Activated T-helper 2 cell treated with anti-CD3 and anti-CD28 coated beads, Interferon-gamma antibody, Interleukin-2, Interleukin-4, amounts not matched to agents 10 μg/mL and 5 μg/mL and 100 μg/mL, durations not matched to agents 14 hours and 24 hours and 36 hours (primary cell): ENCODE results near the gene KCNK13. TPM values are rescaled to one million over a fixed set of nuclear protein-coding genes. Genes with fewer than 3 reads are reported as not detected.
"Not testable (repeated sequence)": the region's sequence is repeated elsewhere in the genome, so short reads cannot be mapped to it uniquely, and the experiment has no call there.

ENCODE experiments used
- DNase-seq: peaks from one replicate; pipeline ENCODE4 v3.0.0; 2021; ENCODE audit warnings: low spot score
- H3K27ac Mint-ChIP-seq: one replicate; pipeline ENCODE4 v1.8.0; 2021; ENCODE audit warnings: mixed read lengths
- H3K27me3 Mint-ChIP-seq: one replicate; pipeline ENCODE4 v1.8.0; 2021; ENCODE audit warnings: low read depth, mixed read lengths
- H3K36me3 Mint-ChIP-seq: one replicate; pipeline ENCODE4 v1.8.0; 2021; ENCODE audit warnings: low read depth, mixed read lengths
- H3K4me1 Mint-ChIP-seq: one replicate; pipeline ENCODE4 v1.8.0; 2021; ENCODE audit warnings: low read depth, mixed read lengths
- H3K4me3 Mint-ChIP-seq: one replicate; pipeline ENCODE4 v1.8.0; 2021; ENCODE audit warnings: low read depth, mild to moderate bottlenecking, moderate library complexity, mixed read lengths
- H3K9me3 Mint-ChIP-seq: one replicate; pipeline ENCODE4 v1.8.0; 2021; ENCODE audit warnings: mixed read lengths
- intact Hi-C: fragments of 100-400 bp; cut with micrococcal nuclease; formaldehyde crosslinking; loops from one replicate; pipeline ENCODE4 v1.15.1; 2023
- total RNA-seq: library from RNA; stranded (reverse); gene quantifications from 2 replicates; pipeline ENCODE4 v1.2.3, GENCODE V29; 2022

The KCNK13 gene
- total RNA-seq, 1 donor from 2014 or later = not detected

DNA sequence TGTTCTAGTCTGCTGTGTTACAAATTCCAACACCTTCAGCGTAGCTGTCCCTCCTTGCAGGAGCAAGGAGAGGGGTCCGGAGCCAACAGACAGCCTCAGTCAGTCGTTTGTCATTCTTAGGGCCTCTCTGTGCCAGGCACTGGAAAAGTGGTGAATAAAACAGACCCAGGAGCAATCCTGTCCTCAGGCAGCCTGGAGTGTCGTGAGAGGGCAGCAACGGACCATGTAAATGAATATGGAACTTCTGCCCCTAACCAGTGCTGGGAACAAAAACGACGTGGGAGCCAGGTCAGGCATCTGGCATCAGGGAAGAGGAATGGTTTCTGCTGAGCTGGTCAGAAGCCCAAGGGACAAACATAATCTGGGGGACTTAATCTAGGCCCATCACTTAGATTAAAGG, 129.8 kb downstream of the KCNK13 start:
- DNase-seq = no peak
- intact Hi-C loops = no loop called here
- Mint-ChIP-seq H3K27ac (no peak overlapping the region), H3K9me3 (no peaks in the 10 kb centered on the region), H3K27me3 (peaks cover 3% of the 10 kb centered on the region), H3K36me3 (no peaks in the 10 kb centered on the region), H3K4me3 (no peak overlapping the region), H3K4me1 (no peaks in the 10 kb centered on the region)

DNA sequence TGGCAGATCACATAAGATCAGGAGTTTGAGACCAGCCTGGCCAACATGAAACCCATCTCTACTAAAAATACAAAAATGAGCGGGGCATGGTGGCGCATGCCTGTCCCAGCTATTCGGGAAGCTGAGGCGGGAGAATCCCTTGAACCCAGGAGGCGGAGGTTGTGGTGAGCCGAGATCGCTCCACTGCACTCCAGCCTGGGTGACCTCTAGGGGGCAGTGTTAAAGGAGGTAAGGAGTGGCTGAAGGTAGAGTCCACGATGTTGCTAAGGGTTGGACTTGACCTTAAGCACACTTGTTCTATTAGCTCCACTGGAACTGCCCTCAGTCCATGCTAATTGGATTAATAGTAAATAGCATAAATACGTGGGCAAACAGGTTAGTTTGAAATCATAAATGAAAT, 132.1 kb downstream of the KCNK13 start:
- Mint-ChIP-seq H3K4me1 (no peaks in the 10 kb centered on the region), H3K27me3 (peaks cover 7% of the 10 kb centered on the region), H3K27ac (no peak overlapping the region), H3K9me3 (no peaks in the 10 kb centered on the region), H3K36me3 (no peaks in the 10 kb centered on the region), H3K4me3 (no peak overlapping the region)
- DNase-seq = no peak
- intact Hi-C loops = no loop called here

- no peaks in the 10 kb centered on the region for H3K4me1 Mint-ChIP-seq
- H3K27me3 Mint-ChIP-seq = peaks cover 7% of the 10 kb centered on the region
- H3K4me3 Mint-ChIP-seq = no peak overlapping the region
- no peaks in the 10 kb centered on the region for H3K9me3 Mint-ChIP-seq
- H3K27ac Mint-ChIP-seq = no peak overlapping the region
- DNase-seq = no peak
- H3K36me3 Mint-ChIP-seq = no peaks in the 10 kb centered on the region
- intact Hi-C loops = no loop called here
These were observed 132.9 kb downstream of the KCNK13 start for GRCh38 chr14:90194706-90195105.

DNA sequence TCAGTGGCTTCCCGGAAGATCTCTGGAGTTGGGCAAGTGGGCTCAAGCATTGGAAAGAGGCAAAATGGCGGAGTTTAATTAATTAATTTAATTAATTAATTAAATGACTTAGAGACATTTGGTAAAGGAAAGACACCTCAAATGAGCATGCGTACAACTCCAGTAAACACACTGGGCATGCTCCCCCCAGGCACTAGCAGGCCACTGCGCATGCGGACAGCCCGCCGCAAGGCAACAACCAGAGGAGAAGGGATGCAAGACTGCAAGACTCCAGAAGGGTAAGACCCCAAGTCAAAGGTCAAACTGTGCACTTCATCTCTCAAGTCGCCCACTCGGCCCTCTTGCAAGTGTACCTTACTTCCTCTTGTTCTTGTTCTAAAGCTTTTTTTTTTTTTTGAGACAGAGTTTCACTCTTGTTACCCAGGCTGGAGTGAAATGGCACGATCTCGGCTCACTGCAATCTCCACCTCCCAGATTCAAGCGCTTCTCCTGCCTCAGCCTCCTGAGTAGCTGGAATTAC, 136.8 kb downstream of the KCNK13 start:
- no peak for DNase-seq
- Mint-ChIP-seq H3K27ac (no peak overlapping the region), H3K4me3 (no peak overlapping the region), H3K9me3 (no peaks in the 10 kb centered on the region), H3K4me1 (no peaks in the 10 kb centered on the region), H3K27me3 (peaks cover 7% of the 10 kb centered on the region), H3K36me3 (no peaks in the 10 kb centered on the region)
- intact Hi-C loops = no loop called here

- H3K27me3 Mint-ChIP-seq, intact Hi-C loops, H3K36me3 Mint-ChIP-seq: not testable (repeated sequence)
These were observed 138.8 kb downstream of the KCNK13 start for GRCh38 chr14:90200546-90200945.

GRCh38 chr14:90201344-90201743, 139.6 kb downstream of the KCNK13 start:
- Mint-ChIP-seq H3K36me3 (no peaks in the 10 kb centered on the region), H3K9me3 (no peaks in the 10 kb centered on the region), H3K4me3 (no peak overlapping the region), H3K4me1 (no peaks in the 10 kb centered on the region), H3K27ac (no peak overlapping the region), H3K27me3 (peaks cover 3% of the 10 kb centered on the region)
- DNase-seq = no peak
- intact Hi-C loops = no loop called here

More at GRCh38 chr14:90200546-90200945, 138.8 kb downstream of the KCNK13 start:
- DNase-seq, H3K4me3 Mint-ChIP-seq, H3K4me1 Mint-ChIP-seq, H3K27ac Mint-ChIP-seq, H3K9me3 Mint-ChIP-seq: not testable (repeated sequence)

DNA sequence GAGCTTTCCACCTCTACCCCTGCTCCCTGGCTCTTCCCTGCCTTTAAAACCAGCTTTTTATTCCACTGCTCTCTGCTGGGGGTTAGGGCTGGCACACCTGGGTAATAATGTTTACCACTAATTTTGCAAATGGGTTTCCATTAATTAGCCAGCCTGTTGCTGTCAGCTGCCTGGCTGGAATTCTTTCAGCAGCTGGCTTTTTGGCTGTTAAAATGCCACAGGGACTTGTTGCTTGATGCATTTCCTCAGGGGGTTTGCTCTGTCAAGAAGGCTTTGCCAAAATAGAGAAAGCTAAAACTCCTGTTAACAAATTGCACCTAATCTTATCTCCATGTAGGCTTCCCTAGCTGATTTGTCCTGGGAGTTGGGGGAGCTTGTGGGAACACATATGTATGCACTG, 142.7 kb downstream of the KCNK13 start:
- intact Hi-C loops = no loop called here
- Mint-ChIP-seq H3K36me3 (no peaks in the 10 kb centered on the region), H3K27ac (no peak overlapping the region), H3K27me3 (no peaks in the 10 kb centered on the region), H3K9me3 (no peaks in the 10 kb centered on the region), H3K4me3 (no peak overlapping the region), H3K4me1 (no peaks in the 10 kb centered on the region)
- DNase-seq = no peak

GRCh38 chr14:90213099-90213748, 151.4 kb downstream of the KCNK13 start:
- no peaks in the 10 kb centered on the region for H3K9me3 Mint-ChIP-seq
- H3K36me3 Mint-ChIP-seq = no peaks in the 10 kb centered on the region
- intact Hi-C loops = no loop called here
- no peaks in the 10 kb centered on the region for H3K4me1 Mint-ChIP-seq
- H3K4me3 Mint-ChIP-seq = no peak overlapping the region
- no peak overlapping the region for H3K27ac Mint-ChIP-seq
- no peak for DNase-seq
- no peaks in the 10 kb centered on the region for H3K27me3 Mint-ChIP-seq

- intact Hi-C loops = no loop called here
- DNase-seq = no peak
- Mint-ChIP-seq H3K9me3 (peaks cover 4% of the 10 kb centered on the region), H3K27ac (no peak overlapping the region), H3K4me3 (no peak overlapping the region), H3K4me1 (no peaks in the 10 kb centered on the region), H3K27me3 (peaks cover 6% of the 10 kb centered on the region), H3K36me3 (no peaks in the 10 kb centered on the region)
These were observed 166.7 kb downstream of the KCNK13 start for GRCh38 chr14:90228478-90228877.

- DNase-seq, H3K36me3 Mint-ChIP-seq, H3K27me3 Mint-ChIP-seq, H3K4me3 Mint-ChIP-seq, H3K27ac Mint-ChIP-seq, H3K9me3 Mint-ChIP-seq, H3K4me1 Mint-ChIP-seq: not testable (repeated sequence)
- intact Hi-C loops = loop anchor here (10.0 kb wide), 2 partner anchors 165 to 255 kb away; partner anchors contain the start of gene KCNK13
These were observed 168.1 kb downstream of the KCNK13 start for GRCh38 chr14:90229942-90230341.

Other genes starting within 250 kb of the KCNK13 start
- gene EFCAB11, start 107.3 kb upstream of the KCNK13 start, total RNA-seq = 7.1 and 9.0 TPM in 2 replicates
- gene TDP1, start 106.1 kb upstream of the KCNK13 start, total RNA-seq = 95.6 and 97.5 TPM in 2 replicates
- 162 and 167 TPM in 2 replicates for gene PSMC1, start 194.6 kb downstream of the KCNK13 start, total RNA-seq